Upper lobe of left lung (tissue), 4 donors: ENCODE data around the gene ASCC3.

Experiments used
- CTCF ChIP-seq, 6 experiments: fragments of 450-650 bp in 4 of 6; fragments of 200-600 bp in 2 of 6; sonication (generic) in 2 of 6; IDR thresholded peaks; one replicate each; pipeline ENCODE4 v1.5.1; 2016 to 2019; ENCODE audit warnings: antibody characterized with exemption in 6 of 6
- EP300 ChIP-seq, 4 donors: sonication (generic); formaldehyde crosslinking; IDR thresholded peaks; one replicate each; pipeline ENCODE4 v1.5.1; 2017; ENCODE audit warnings: antibody characterized with exemption in 4 of 4, control low read depth in 2 of 4
- POLR2A ChIP-seq, 4 donors: fragments of 450-650 bp; IDR thresholded peaks; one replicate each; pipeline ENCODE4 v1.5.1; 2016 to 2017; ENCODE audit warnings: antibody characterized with exemption in 4 of 4, mild to moderate bottlenecking in 2 of 4
- POLR2AphosphoS5 ChIP-seq, 2 donors: sonication (generic); formaldehyde crosslinking; IDR thresholded peaks; one replicate each; pipeline ENCODE4 v1.5.1; 2017; ENCODE audit warnings: antibody characterized with exemption in 2 of 2

GRCh38 chr6:100613656-100614055 lies 267.5 kb downstream of the ASCC3 start:
- no peak for TF ChIP-seq POLR2A (IDR thresholded peaks at IDR 0.05)
- no peak for TF ChIP-seq CTCF (IDR thresholded peaks at IDR 0.05)
- TF ChIP-seq POLR2AphosphoS5 (IDR thresholded peaks at IDR 0.05) = no peak
- TF ChIP-seq EP300 (IDR thresholded peaks at IDR 0.05) = no peak
